ENCODE results near the gene ARHGEF9.

ARHGEF9 gene

GRCh38 chrX:63758011-63758410 is 27.0 kb downstream of the ARHGEF9 start:
- DNase-seq (ENCODE audit: low read depth), result no peak
- TF ChIP-seq CTCF (conservative IDR thresholded peaks at IDR 0.05; ENCODE audit: control insufficient read depth, insufficient read depth, low read depth, low read length), result no peak
- H3K4me3 ChIP-seq (ENCODE audit: control insufficient read depth, low read depth, low read length), result no peak overlapping the region

- DNase-seq (ENCODE audit: low read depth), result no peak
- H3K4me3 ChIP-seq (ENCODE audit: control insufficient read depth, low read depth, low read length), result no peak overlapping the region
- TF ChIP-seq CTCF (conservative IDR thresholded peaks at IDR 0.05; ENCODE audit: control insufficient read depth, insufficient read depth, low read depth, low read length), result no peak
These were observed 29.1 kb downstream of the ARHGEF9 start for GRCh38 chrX:63755892-63756291.

GRCh38 chrX:63754860-63755579 is 30.0 kb downstream of the ARHGEF9 start:
- H3K4me3 ChIP-seq (ENCODE audit: control insufficient read depth, low read depth, low read length), result peak overlapping the region; percentile 72
- TF ChIP-seq CTCF (conservative IDR thresholded peaks at IDR 0.05; ENCODE audit: control insufficient read depth, insufficient read depth, low read depth, low read length), result no peak
- DNase-seq (ENCODE audit: low read depth), result peak; percentile 92

- no peak for TF ChIP-seq CTCF (conservative IDR thresholded peaks at IDR 0.05; ENCODE audit: control insufficient read depth, insufficient read depth, low read depth, low read length)
- H3K4me3 ChIP-seq (ENCODE audit: control insufficient read depth, low read depth, low read length), result peak overlapping the region; percentile 72
- DNase-seq (ENCODE audit: low read depth), result no peak
These were observed 30.7 kb downstream of the ARHGEF9 start for GRCh38 chrX:63754136-63754859.

- no peak overlapping the region for H3K4me3 ChIP-seq (ENCODE audit: control insufficient read depth, low read depth, low read length)
- DNase-seq (ENCODE audit: low read depth), result no peak
These were observed 33.5 kb downstream of the ARHGEF9 start for GRCh38 chrX:63751481-63751880.

GRCh38 chrX:63750811-63751210 is 34.2 kb downstream of the ARHGEF9 start:
- H3K4me3 ChIP-seq (ENCODE audit: control insufficient read depth, low read depth, low read length), result no peak overlapping the region
- DNase-seq (ENCODE audit: low read depth), result no peak
- TF ChIP-seq CTCF (conservative IDR thresholded peaks at IDR 0.05; ENCODE audit: control insufficient read depth, insufficient read depth, low read depth, low read length), result no peak

More at GRCh38 chrX:63751481-63751880, 33.5 kb downstream of the ARHGEF9 start:
- no peak for TF ChIP-seq CTCF (conservative IDR thresholded peaks at IDR 0.05; ENCODE audit: control insufficient read depth, insufficient read depth, low read depth, low read length)

All from fibroblast of mammary gland (primary cell).